Neural cell (in vitro differentiated cells): ENCODE data around the gene BRF1. TPM values are rescaled to one million over a fixed set of nuclear protein-coding genes. Genes with fewer than 3 reads are reported as not detected.

Source experiments
- H2AFZ ChIP-seq: fragments of 200-600, 300-800 bp; sonication (generic), shearing (Covaris generic); 2 replicates; pipeline ENCODE4 v1.6.0; 2014; ENCODE audit warnings: low read depth, mild to moderate bottlenecking, antibody characterized with exemption, low read length, moderate library complexity
- H3F3A ChIP-seq: fragments of 200-600 bp; shearing (Covaris generic); 2 replicates; pipeline ENCODE4 v1.6.1; 2016; ENCODE audit warnings: mild to moderate bottlenecking, moderate library complexity, mixed read lengths, antibody characterized with exemption, low read length; ENCODE audit not compliant: insufficient read depth, poor library complexity, severe bottlenecking
- H3K27ac ChIP-seq: fragments of 200-600, 300-800 bp; sonication (generic), shearing (Covaris generic); 2 replicates; pipeline ENCODE4 v1.5.1; 2014; ENCODE audit warnings: mild to moderate bottlenecking, low read length, moderate library complexity
- H3K27me3 ChIP-seq: fragments of 300-800, 200-600 bp; sonication (generic), shearing (Covaris generic); 2 replicates; pipeline ENCODE4 v1.6.0; 2014; ENCODE audit warnings: mild to moderate bottlenecking, low read depth, low read length, moderate library complexity; ENCODE audit not compliant: insufficient read depth
- H3K36me3 ChIP-seq: fragments of 300-800, 200-600 bp; sonication (generic), shearing (Covaris generic); 2 replicates; pipeline ENCODE4 v1.5.1; 2014; ENCODE audit warnings: mild to moderate bottlenecking, antibody characterized with exemption, low read length, moderate library complexity; ENCODE audit not compliant: insufficient read depth
- H3K4me2 ChIP-seq: fragments of 300-800, 200-600 bp; sonication (generic), shearing (Covaris generic); 2 replicates; pipeline ENCODE4 v1.6.0; 2014; ENCODE audit warnings: mild to moderate bottlenecking, low read length
- H3K4me3 ChIP-seq: fragments of 300-800, 200-600 bp; sonication (generic), shearing (Covaris generic); 2 replicates; pipeline ENCODE4 v1.5.1; 2014; ENCODE audit warnings: mild to moderate bottlenecking, low read length, moderate library complexity
- H3K79me2 ChIP-seq: fragments of 200-600 bp; shearing (Covaris generic); replicated peaks from 2 replicates; pipeline ENCODE4 v1.6.0; 2014; ENCODE audit warnings: mild to moderate bottlenecking, low read length, moderate library complexity; ENCODE audit not compliant: insufficient read depth
- H3K9ac ChIP-seq: fragments of 300-800, 200-600 bp; sonication (generic), shearing (Covaris generic); 2 replicates; pipeline ENCODE4 v1.6.1; 2016; ENCODE audit warnings: mild to moderate bottlenecking, low read length, mixed read lengths
- H3K9me2 ChIP-seq: fragments of 200-600 bp; shearing (Covaris generic); 2 replicates; pipeline ENCODE4 v1.6.1; 2016; ENCODE audit warnings: mild to moderate bottlenecking, low read length, mixed read lengths; ENCODE audit not compliant: insufficient read depth
- H3K9me3 ChIP-seq: fragments of 200-600, 300-800 bp; sonication (generic), shearing (Covaris generic); 2 replicates; pipeline ENCODE4 v1.6.1; 2016; ENCODE audit warnings: mild to moderate bottlenecking, mixed run types, low read length, moderate library complexity, mixed read lengths
- H4K20me1 ChIP-seq: fragments of 200-600 bp; shearing (Covaris generic); 2 replicates; pipeline ENCODE4 v1.6.1; 2016; ENCODE audit warnings: mild to moderate bottlenecking, mixed run types; ENCODE audit not compliant: insufficient read depth
- CTCF ChIP-seq: fragments of 450-650 bp; IDR thresholded peaks from 2 replicates; pipeline ENCODE4 v1.5.1; 2014; ENCODE audit warnings: antibody characterized with exemption, mild to moderate bottlenecking, moderate library complexity; ENCODE audit not compliant: poor library complexity, severe bottlenecking
- EP300 ChIP-seq: fragments of 450-650 bp; conservative IDR thresholded peaks from 2 replicates; pipeline ENCODE4 v1.6.1; 2014; ENCODE audit warnings: antibody characterized with exemption, mild to moderate bottlenecking, moderate library complexity; ENCODE audit not compliant: poor library complexity, severe bottlenecking
- EZH2 ChIP-seq: fragments of 200-600, 300-800 bp; shearing (Covaris generic), sonication (generic); IDR thresholded peaks from 2 replicates; pipeline ENCODE4 v1.6.1; 2014; ENCODE audit warnings: antibody characterized with exemption, low read length, borderline replicate concordance, mild to moderate bottlenecking; ENCODE audit not compliant: insufficient read depth, poor library complexity, severe bottlenecking
- MXI1 ChIP-seq: fragments of 450-650 bp; conservative IDR thresholded peaks from 2 replicates; pipeline ENCODE4 v1.6.1; 2014; ENCODE audit warnings: antibody characterized with exemption, mild to moderate bottlenecking; ENCODE audit not compliant: poor library complexity, severe bottlenecking
- POLR2AphosphoS5 ChIP-seq: IDR thresholded peaks from 2 replicates; pipeline ENCODE4 v1.6.1; 2012
- RAD21 ChIP-seq: fragments of 450-650 bp; conservative IDR thresholded peaks from 2 replicates; pipeline ENCODE4 v1.6.1; 2014; ENCODE audit warnings: antibody characterized with exemption, mild to moderate bottlenecking, moderate library complexity
- REST ChIP-seq: IDR thresholded peaks from 2 replicates; pipeline ENCODE4 v1.6.1; 2012; ENCODE audit warnings: borderline replicate concordance
- SMC3 ChIP-seq: fragments of 450-650 bp; conservative IDR thresholded peaks from 2 replicates; pipeline ENCODE4 v1.6.1; 2014; ENCODE audit warnings: antibody characterized with exemption, mild to moderate bottlenecking, moderate library complexity; ENCODE audit not compliant: poor library complexity
- TAF1 ChIP-seq: IDR thresholded peaks from 2 replicates; pipeline ENCODE4 v1.6.1; 2012; ENCODE audit warnings: low read depth
- polyA plus RNA-seq: library from polyadenylated mRNA; depleted of rRNA; stranded (reverse); fragments of >200 nt; gene quantifications from 2 replicates; pipeline ENCODE4 v1.2.3, GENCODE V29; 2014

The BRF1 gene
- polyA plus RNA-seq, 1 donor from 2014 or later: 69.4 TPM

- Histone ChIP-seq H3K79me2 (no peaks in the 10 kb centered on the region), H3K4me2 (no peak overlapping the region), H3K27ac (no peak overlapping the region), H3K9me2 (no peaks in the 10 kb centered on the region), H3K9ac (no peak overlapping the region), H3K27me3 (no peaks in the 10 kb centered on the region), H2AFZ (no peak overlapping the region), H4K20me1 (no peaks in the 10 kb centered on the region), H3K9me3 (no peaks in the 10 kb centered on the region), H3F3A (no peaks in the 10 kb centered on the region), H3K4me3 (no peak overlapping the region), H3K36me3 (no peaks in the 10 kb centered on the region)
- TF ChIP-seq EZH2: no peak
- TF ChIP-seq POLR2AphosphoS5: no peak
- TF ChIP-seq RAD21: no peak
- no peak for TF ChIP-seq SMC3
- TF ChIP-seq EP300: no peak
- no peak for TF ChIP-seq CTCF
- TF ChIP-seq REST: no peak
- TF ChIP-seq MXI1: no peak
- TF ChIP-seq TAF1: no peak
Measured at GRCh38 chr14:105197211-105197641, 103.6 kb downstream of the BRF1 start.

GRCh38 chr14:105196265-105196960 lies 104.4 kb downstream of the BRF1 start:
- Histone ChIP-seq H2AFZ (no peak overlapping the region), H3F3A (no peaks in the 10 kb centered on the region), H3K9me3 (no peaks in the 10 kb centered on the region), H3K27me3 (no peaks in the 10 kb centered on the region), H3K36me3 (no peaks in the 10 kb centered on the region), H3K27ac (no peak overlapping the region), H3K4me3 (no peak overlapping the region), H3K4me2 (no peak overlapping the region), H4K20me1 (no peaks in the 10 kb centered on the region), H3K9me2 (no peaks in the 10 kb centered on the region), H3K9ac (peak overlapping the region; percentile 45), H3K79me2 (no peaks in the 10 kb centered on the region)
- TF ChIP-seq EP300 (no peak), CTCF (no peak), SMC3 (no peak), MXI1 (no peak), TAF1 (no peak), EZH2 (no peak), POLR2AphosphoS5 (no peak), REST (no peak), RAD21 (no peak)
